Mesodermal cell (in vitro differentiated cells): Measurements from ENCODE around the gene MAN2B2. TPM values are rescaled to one million over a fixed set of nuclear protein-coding genes. Genes with fewer than 3 reads are reported as not detected.

Source experiments
- H3K27ac ChIP-seq: 2 replicates; pipeline ENCODE4 v1.7.0; 2013; ENCODE audit warnings: mild to moderate bottlenecking, low read depth, low read length, moderate library complexity; ENCODE audit not compliant: severe bottlenecking
- H3K36me3 ChIP-seq: 2 replicates; pipeline ENCODE4 v1.7.1; 2013; ENCODE audit warnings: mild to moderate bottlenecking, low read length, moderate library complexity; ENCODE audit not compliant: control insufficient read depth, insufficient read depth
- H3K4me1 ChIP-seq: one replicate; pipeline ENCODE4 v1.7.1; 2013; ENCODE audit warnings: mild to moderate bottlenecking, low read length; ENCODE audit not compliant: insufficient read depth, control insufficient read depth, poor library complexity, severe bottlenecking
- H3K4me3 ChIP-seq: 2 replicates; pipeline ENCODE4 v1.7.0; 2013; ENCODE audit warnings: low read length, control low read depth, mild to moderate bottlenecking; ENCODE audit not compliant: insufficient read depth, poor library complexity, severe bottlenecking; ENCODE audit errors: extremely low read depth
- H3K9me3 ChIP-seq: 2 replicates; pipeline ENCODE4 v1.7.1; 2013; ENCODE audit warnings: mild to moderate bottlenecking, low read length, moderate library complexity; ENCODE audit not compliant: control insufficient read depth
- WGBS, 2 experiments: methylation state at CpG; one replicate each; pipeline ENCODE4 v1.1.5; 2013; ENCODE audit warnings: missing lambda C conversion rate in 2 of 2; ENCODE audit not compliant: insufficient coverage in 2 of 2; 5-methylcytosine and 5-hydroxymethylcytosine counted together
- polyA plus RNA-seq, 2 experiments: library from polyadenylated mRNA; stranded (reverse); fragments of 50-300 nt; gene quantifications; one replicate each; pipeline ENCODE4 v1.2.3, GENCODE V29; 2013

Gene MAN2B2
- polyA plus RNA-seq (2013, experiment 1 of 2): 9.4 TPM
- polyA plus RNA-seq (2013, experiment 2 of 2): 8.4 TPM

DNA sequence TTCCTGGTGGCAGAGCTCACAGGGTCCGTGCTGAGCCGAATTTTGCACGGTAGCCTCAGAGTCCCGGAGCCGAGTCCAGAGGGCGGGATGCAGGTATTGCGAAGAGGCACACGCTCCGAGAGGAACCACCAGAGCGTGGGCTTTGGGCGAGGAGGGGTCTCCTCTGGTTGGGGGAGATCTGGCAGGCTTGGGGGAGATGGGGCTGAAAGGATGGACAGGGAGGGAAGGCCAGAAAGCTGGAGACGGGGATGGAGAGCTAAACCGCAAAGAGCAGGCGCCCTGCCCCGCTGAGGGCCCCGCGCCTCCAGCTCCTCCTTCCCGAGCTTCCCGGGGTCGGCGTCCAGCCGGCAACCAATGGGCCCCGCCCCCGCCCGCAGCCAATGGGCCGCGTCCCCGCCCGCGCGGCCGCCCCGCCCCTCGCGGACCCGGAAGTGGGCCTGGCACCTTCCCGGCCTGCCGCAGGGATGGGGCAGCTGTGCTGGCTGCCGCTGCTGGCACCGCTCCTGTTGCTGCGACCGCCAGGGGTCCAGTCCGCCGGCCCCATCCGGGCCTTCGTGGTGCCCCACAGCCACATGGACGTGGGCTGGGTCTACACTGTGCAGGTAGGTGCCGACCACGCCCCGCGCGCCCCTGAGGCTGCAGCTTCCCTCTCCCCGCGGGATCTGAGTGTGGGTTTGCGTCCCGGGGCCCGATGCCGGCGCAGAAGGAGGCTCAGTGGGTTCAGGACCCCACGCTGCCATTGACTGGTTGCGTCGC is at the start of gene MAN2B2:
TSS of gene MAN2B2 (plus strand) at position 443 of the 756 bp plus-strand sequence. CDS start at position 465, 22 bp downstream.
- peaks cover 12% of the 10 kb centered on the region for H3K36me3 ChIP-seq
- H3K9me3 ChIP-seq: no peaks in the 10 kb centered on the region
- no peaks in the 10 kb centered on the region for H3K4me1 ChIP-seq
- 1 to 2% methylated on average over 41 to 51 of the region's 62 CpGs for WGBS, 2 experiments
- no peak within 1 kb of the TSS for H3K27ac ChIP-seq
- H3K4me3 ChIP-seq: peak within 1 kb of the TSS; percentile 65

DNA sequence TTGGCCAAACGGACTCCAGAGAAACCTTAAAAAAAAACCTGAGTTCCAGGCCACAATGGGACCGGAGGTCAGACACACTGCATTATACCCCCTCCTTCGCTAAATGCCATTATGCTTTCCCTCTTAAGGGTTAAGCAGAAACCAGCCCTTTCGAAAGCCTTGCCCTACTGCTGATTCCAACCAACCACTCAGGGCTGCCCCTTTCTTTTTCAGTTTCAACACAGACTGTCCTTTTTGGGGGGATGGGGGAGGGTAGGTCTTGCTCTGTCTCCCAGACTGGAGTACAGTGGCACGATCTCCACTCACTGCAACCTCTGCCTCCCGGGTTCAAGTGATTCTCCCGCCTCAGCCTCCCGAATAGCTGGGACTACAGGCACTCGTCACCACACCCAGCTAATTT is 49.5 kb upstream of the MAN2B2 start:
- no peaks in the 10 kb centered on the region for H3K36me3 ChIP-seq
- H3K4me3 ChIP-seq: no peak overlapping the region
- no peak overlapping the region for H3K27ac ChIP-seq
- no peaks in the 10 kb centered on the region for H3K9me3 ChIP-seq
- H3K4me1 ChIP-seq: peaks cover 8% of the 10 kb centered on the region
- 95 to 97% methylated on average over 6 to 7 of the region's 9 CpGs for WGBS, 2 experiments

DNA sequence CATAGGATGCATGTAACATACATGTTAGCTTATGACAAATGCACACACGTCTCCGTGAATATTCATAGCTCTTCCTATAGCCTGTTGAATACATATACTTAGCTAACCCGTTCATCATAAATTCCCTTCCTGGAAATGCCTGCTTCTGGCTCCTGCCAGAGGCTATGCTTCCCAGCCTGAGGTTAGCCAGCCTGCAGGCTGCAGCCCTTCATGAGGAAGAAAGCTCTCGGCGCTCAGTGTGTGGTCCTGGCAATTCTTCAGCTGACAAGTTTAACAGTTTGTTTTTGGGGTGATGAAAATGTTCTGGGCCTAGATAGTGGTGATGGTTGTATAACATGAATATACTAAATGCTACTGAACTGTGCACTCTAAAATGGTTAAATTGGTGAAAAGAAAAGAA is 48.8 kb upstream of the MAN2B2 start:
- Histone ChIP-seq H3K4me3 (no peak overlapping the region), H3K9me3 (no peaks in the 10 kb centered on the region), H3K27ac (no peak overlapping the region), H3K4me1 (peaks cover 8% of the 10 kb centered on the region), H3K36me3 (no peaks in the 10 kb centered on the region)
- 73 to 77% methylated on average over 5 of the region's 5 CpGs for WGBS, 2 experiments

DNA sequence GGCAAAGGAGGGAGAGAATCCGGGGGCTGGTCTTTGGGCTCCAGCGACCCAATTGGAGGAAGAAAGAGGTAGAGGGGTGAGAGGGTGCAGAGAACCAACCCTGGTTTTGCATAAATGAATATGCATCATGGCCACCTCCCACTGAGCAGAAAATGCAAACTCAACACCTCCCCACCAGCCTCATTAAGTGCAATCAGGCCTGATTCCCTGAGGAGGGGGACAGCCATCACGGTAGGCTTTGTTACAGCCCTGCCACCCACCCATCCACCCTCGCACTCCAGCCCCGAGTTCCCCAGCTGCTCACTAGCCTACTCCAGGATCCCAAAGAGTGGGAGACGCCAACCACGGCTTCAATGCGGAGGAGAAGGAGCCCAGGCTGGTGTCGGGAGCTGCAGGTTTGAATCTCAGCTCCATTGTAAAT is 48.3 kb upstream of the MAN2B2 start:
- Histone ChIP-seq H3K36me3 (no peaks in the 10 kb centered on the region), H3K4me3 (no peak overlapping the region), H3K4me1 (peaks cover 8% of the 10 kb centered on the region), H3K9me3 (no peaks in the 10 kb centered on the region), H3K27ac (no peak overlapping the region)
- 53 to 88% methylated on average over 4 to 9 of the region's 9 CpGs for WGBS, 2 experiments

DNA sequence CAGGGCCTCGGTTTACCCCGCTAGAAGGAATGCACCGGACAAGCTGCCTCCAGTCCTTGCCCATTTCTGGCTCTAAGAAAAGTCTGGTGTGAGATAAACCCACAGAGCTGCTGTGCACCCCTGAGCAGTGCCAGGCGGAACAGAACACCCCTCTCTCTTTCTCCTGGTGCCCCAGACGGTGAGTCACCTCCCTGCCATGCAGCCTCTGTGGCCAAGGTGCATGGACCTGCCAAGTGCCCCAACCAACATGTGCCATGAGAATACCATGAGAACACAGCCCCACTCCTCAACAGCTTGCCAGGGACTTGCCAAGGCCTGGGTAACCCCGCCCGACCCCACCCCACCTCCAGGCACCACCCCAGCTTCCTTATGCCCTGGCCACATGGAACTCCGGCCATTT is 47.7 kb upstream of the MAN2B2 start:
- Histone ChIP-seq H3K36me3 (no peaks in the 10 kb centered on the region), H3K4me3 (no peak overlapping the region), H3K9me3 (no peaks in the 10 kb centered on the region), H3K27ac (no peak overlapping the region), H3K4me1 (peaks cover 8% of the 10 kb centered on the region)
- WGBS, 2 experiments: 100% methylated on average over 3 to 7 of the region's 8 CpGs

DNA sequence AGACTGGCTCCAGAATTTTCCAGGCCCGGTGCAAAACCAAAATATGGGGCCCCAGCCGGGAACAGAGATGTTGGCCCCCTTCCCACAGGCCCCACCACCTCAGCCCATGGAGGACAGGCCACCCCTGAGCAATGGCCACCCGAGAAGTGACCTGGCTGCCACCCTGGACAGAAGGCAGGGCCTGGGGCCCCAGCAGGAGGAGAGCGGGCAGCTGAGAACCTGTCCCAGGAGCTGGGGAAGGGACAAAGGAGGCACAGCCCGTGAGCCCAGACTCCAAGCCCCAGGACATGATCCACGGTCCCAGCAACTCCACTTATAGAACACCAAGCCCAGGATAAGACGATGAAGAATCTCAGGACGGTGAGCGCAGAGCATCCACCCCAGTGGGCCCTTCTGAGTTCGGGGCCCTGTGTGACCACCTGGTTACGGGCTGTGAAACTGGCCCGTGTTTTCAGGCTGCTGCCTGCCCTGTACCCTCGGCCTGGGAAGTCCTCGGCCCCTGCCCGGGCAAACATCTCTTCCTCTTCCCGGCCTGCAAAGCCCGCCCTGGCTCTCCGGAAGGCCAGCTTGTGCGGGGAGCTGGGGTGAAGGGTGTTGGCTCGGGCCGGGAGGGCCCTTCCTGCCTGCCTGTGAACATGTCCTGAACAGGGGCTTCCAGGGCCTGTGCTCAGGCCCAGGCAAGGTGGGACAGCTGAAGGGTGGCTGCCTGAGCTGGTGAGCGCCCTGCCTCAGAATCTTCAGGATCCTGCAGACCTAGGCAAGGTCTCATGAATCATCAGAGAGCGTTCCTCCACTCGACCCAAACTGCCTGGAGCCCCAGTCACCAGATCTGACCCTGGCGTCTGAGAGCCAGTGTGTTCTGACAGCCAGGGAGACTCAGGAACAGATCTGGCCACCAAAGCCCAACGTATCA is 47.0 kb upstream of the MAN2B2 start:
- 85 to 88% methylated on average over 20 to 26 of the region's 26 CpGs for WGBS, 2 experiments

DNA sequence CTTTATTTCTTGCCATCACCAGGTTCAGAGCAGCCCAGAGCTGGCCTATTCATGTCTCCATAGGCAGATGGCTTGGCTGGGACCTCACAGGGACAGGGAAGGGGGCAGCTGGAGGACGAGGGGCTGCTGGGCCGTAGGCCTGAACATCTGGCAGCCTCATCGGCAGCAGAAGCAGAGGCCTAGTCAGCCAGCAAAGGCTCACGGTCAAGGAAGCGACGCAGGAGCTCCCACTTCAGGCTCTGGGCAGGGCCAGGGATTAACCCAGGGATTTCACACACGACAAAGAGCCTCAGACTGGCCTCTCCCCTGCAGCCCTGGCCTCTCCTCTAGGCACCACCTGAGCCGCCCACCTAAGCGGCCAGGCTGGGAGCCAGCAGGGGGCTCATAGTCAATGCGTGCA is 46.0 kb upstream of the MAN2B2 start:
- no peak overlapping the region for H3K4me3 ChIP-seq
- H3K36me3 ChIP-seq: no peaks in the 10 kb centered on the region
- H3K9me3 ChIP-seq: no peaks in the 10 kb centered on the region
- peaks cover 8% of the 10 kb centered on the region for H3K4me1 ChIP-seq
- no peak overlapping the region for H3K27ac ChIP-seq
- WGBS, 2 experiments: 53 to 76% methylated on average over 7 to 9 of the region's 10 CpGs

More for the DNA sequence above, 47.0 kb upstream of the MAN2B2 start:
- Histone ChIP-seq H3K36me3 (no peaks in the 10 kb centered on the region), H3K27ac (no peak overlapping the region), H3K4me3 (no peak overlapping the region), H3K9me3 (no peaks in the 10 kb centered on the region), H3K4me1 (peaks cover 8% of the 10 kb centered on the region)

DNA sequence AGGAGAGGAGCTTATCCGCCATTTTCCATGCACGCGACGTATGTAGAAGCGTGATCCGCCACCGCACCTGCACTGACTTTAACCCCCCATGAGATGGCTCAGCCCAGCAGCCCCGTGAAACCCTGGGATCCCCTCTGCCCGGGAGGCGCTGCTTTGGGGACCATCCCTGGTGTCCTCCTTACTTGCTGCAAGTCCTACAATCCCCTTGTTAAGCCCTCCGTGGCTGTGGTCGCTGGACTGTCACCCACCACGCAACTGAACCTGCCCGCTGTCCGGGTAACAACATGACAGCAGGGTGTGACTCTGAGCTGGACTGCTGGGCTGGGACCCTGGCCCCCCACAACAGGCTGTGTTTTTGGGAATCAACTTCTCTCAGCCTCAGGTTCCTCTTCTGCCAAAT is 44.7 kb upstream of the MAN2B2 start:
- Histone ChIP-seq H3K36me3 (no peaks in the 10 kb centered on the region), H3K27ac (no peak overlapping the region), H3K4me1 (peaks cover 8% of the 10 kb centered on the region), H3K9me3 (no peaks in the 10 kb centered on the region), H3K4me3 (no peak overlapping the region)
- WGBS, 2 experiments: 92 to 93% methylated on average over 13 to 15 of the region's 15 CpGs

DNA sequence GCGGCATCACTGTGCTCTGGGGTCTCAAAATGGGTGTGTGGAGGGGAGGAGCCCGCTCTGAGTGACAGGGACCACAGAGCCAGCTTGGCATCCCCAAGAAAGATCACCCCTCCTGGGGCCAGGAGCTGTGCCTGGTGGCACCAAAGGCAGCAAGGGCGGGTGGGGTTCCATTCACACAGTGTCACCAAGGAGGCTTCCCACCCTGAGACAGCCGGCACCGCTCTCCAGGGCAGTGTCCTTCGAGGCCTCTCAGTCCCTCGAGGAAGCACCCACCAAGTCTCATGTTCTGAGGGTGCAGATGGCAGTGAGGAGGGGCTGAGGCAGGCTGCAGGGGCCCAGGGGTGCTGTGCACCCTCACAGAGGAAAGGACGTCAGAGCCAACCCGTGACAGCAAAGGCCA is 44.0 kb upstream of the MAN2B2 start:
- H3K9me3 ChIP-seq: no peaks in the 10 kb centered on the region
- 70 to 76% methylated on average over 5 of the region's 9 CpGs for WGBS, 2 experiments
- no peak overlapping the region for H3K27ac ChIP-seq
- H3K4me3 ChIP-seq: no peak overlapping the region
- H3K4me1 ChIP-seq: peaks cover 8% of the 10 kb centered on the region
- H3K36me3 ChIP-seq: no peaks in the 10 kb centered on the region

DNA sequence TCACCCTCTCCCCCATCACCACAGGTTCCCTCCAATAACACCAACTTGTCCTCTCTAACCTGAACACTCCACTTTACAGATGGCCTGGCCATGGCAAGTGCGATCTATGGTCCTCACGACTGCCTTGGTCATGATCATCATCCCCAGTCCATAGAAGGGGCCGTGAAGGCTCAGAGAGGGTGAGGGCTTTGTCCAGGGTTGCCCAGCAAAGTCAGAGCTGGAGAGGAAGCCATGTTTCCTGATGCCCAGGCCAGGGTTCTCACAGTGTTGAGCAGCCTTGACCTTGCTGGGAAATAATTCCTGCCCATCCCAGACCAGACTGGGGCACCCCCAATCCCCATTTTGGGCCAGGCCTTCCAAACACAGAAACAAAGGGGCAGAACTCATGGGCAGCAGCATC is 42.9 kb upstream of the MAN2B2 start:
- WGBS, 2 experiments: 44 to 58% methylated on average over 2 to 3 of the region's 3 CpGs
- peaks cover 8% of the 10 kb centered on the region for H3K4me1 ChIP-seq
- no peaks in the 10 kb centered on the region for H3K9me3 ChIP-seq
- no peak overlapping the region for H3K4me3 ChIP-seq
- no peak overlapping the region for H3K27ac ChIP-seq
- no peaks in the 10 kb centered on the region for H3K36me3 ChIP-seq
